Esophagus muscularis mucosa (tissue), 3 donors: ENCODE data around the gene NACA.

ENCODE experiments used
- CTCF ChIP-seq, 3 experiments: fragments of 200-600 bp in 2 of 3; fragments of 450-650 bp in 1 of 3; sonication (generic) in 2 of 3; IDR thresholded peaks; one replicate each; pipeline ENCODE4 v1.5.1; 2017 to 2019; ENCODE audit warnings: antibody characterized with exemption in 3 of 3, mild to moderate bottlenecking in 2 of 3, moderate library complexity in 1 of 3
- POLR2AphosphoS5 ChIP-seq, 2 donors: sonication (generic); formaldehyde crosslinking; IDR thresholded peaks; one replicate each; pipeline ENCODE4 v1.6.1; 2017; ENCODE audit warnings: antibody characterized with exemption in 2 of 2

- TF ChIP-seq CTCF (IDR thresholded peaks at IDR 0.05) = no peak
- no peak for TF ChIP-seq POLR2AphosphoS5 (IDR thresholded peaks at IDR 0.05)
Observed at GRCh38 chr12:56676851-56677580, 48.1 kb downstream of the NACA start.
